KMS-11 (cell line): ENCODE data around the gene WSCD2.

Experiments
- H2AFZ ChIP-seq: fragments of 200-600 bp; sonication (generic); 2 replicates; pipeline ENCODE4 v1.6.1; 2016; ENCODE audit warnings: antibody characterized with exemption, mixed run types, low read depth
- H3K27ac ChIP-seq: fragments of 200-600 bp; sonication (generic); 2 replicates; pipeline ENCODE4 v1.6.1; 2016; ENCODE audit warnings: mild to moderate bottlenecking, mixed run types
- H3K27me3 ChIP-seq: fragments of 200-600 bp; sonication (generic); 2 replicates; pipeline ENCODE4 v1.6.1; 2017; ENCODE audit warnings: mild to moderate bottlenecking, low read depth, mixed run types, moderate library complexity; ENCODE audit not compliant: insufficient read depth
- H3K36me3 ChIP-seq: fragments of 200-600 bp; sonication (generic); 2 replicates; pipeline ENCODE4 v1.6.1; 2017; ENCODE audit warnings: mild to moderate bottlenecking, mixed run types; ENCODE audit not compliant: insufficient read depth
- H3K4me1 ChIP-seq: fragments of 200-600 bp; sonication (generic); 2 replicates; pipeline ENCODE4 v1.6.1; 2016; ENCODE audit warnings: mild to moderate bottlenecking, low read depth, mixed run types; ENCODE audit not compliant: poor library complexity, severe bottlenecking
- H3K4me2 ChIP-seq: fragments of 200-600 bp; sonication (generic); 2 replicates; pipeline ENCODE4 v1.7.0; 2016; ENCODE audit warnings: mild to moderate bottlenecking, mixed run types
- H3K4me3 ChIP-seq: fragments of 200-600 bp; sonication (generic); IDR thresholded peaks from 2 replicates; pipeline ENCODE4 v1.6.1; 2017; ENCODE audit warnings: low read depth, low read length, mixed read lengths; ENCODE audit not compliant: insufficient read depth
- H3K79me2 ChIP-seq: fragments of 200-600 bp; sonication (generic); 2 replicates; pipeline ENCODE4 v1.6.1; 2016; ENCODE audit warnings: low read depth, mixed run types; ENCODE audit not compliant: insufficient read depth
- H3K9ac ChIP-seq: fragments of 200-600 bp; sonication (generic); 2 replicates; pipeline ENCODE4 v1.6.1; 2016; ENCODE audit warnings: mild to moderate bottlenecking, mixed run types
- H4K20me1 ChIP-seq: fragments of 200-600 bp; sonication (generic); 2 replicates; pipeline ENCODE4 v1.6.1; 2016; ENCODE audit warnings: mild to moderate bottlenecking, mixed run types; ENCODE audit not compliant: insufficient read depth
- CTCF ChIP-seq: fragments of 200-600 bp; sonication (generic); conservative IDR thresholded peaks from 2 replicates; pipeline ENCODE4 v1.6.1; 2017; ENCODE audit warnings: low read depth, mild to moderate bottlenecking, antibody characterized with exemption, low read length, moderate library complexity, mixed read lengths

WSCD2 gene

GRCh38 chr12:108282160-108282559 lies 153.1 kb downstream of the WSCD2 start:
- Histone ChIP-seq H3K4me3 (no peak overlapping the region), H3K9ac (no peak overlapping the region), H3K36me3 (no peaks in the 10 kb centered on the region), H3K27ac (no peak overlapping the region), H4K20me1 (no peaks in the 10 kb centered on the region), H3K4me1 (no peaks in the 10 kb centered on the region), H3K4me2 (no peak overlapping the region), H2AFZ (no peak overlapping the region), H3K79me2 (no peaks in the 10 kb centered on the region), H3K27me3 (no peaks in the 10 kb centered on the region)
- TF ChIP-seq CTCF, result no peak

- no peaks in the 10 kb centered on the region for H4K20me1 ChIP-seq
- H3K27ac ChIP-seq, result no peak overlapping the region
- no peak overlapping the region for H3K4me3 ChIP-seq
- H3K79me2 ChIP-seq, result no peaks in the 10 kb centered on the region
- no peaks in the 10 kb centered on the region for H3K4me1 ChIP-seq
- no peak for TF ChIP-seq CTCF
- no peak overlapping the region for H3K4me2 ChIP-seq
- H2AFZ ChIP-seq, result no peak overlapping the region
- H3K27me3 ChIP-seq, result no peaks in the 10 kb centered on the region
- no peaks in the 10 kb centered on the region for H3K36me3 ChIP-seq
- H3K9ac ChIP-seq, result no peak overlapping the region
Observed at GRCh38 chr12:108282676-108283075, 153.6 kb downstream of the WSCD2 start.

- no peak overlapping the region for H2AFZ ChIP-seq
- H3K27ac ChIP-seq, result no peak overlapping the region
- H3K36me3 ChIP-seq, result no peaks in the 10 kb centered on the region
- no peak for TF ChIP-seq CTCF
- no peaks in the 10 kb centered on the region for H4K20me1 ChIP-seq
- H3K4me1 ChIP-seq, result no peaks in the 10 kb centered on the region
- H3K4me3 ChIP-seq, result no peak overlapping the region
- H3K79me2 ChIP-seq, result no peaks in the 10 kb centered on the region
- H3K4me2 ChIP-seq, result no peak overlapping the region
- H3K27me3 ChIP-seq, result no peaks in the 10 kb centered on the region
- no peak overlapping the region for H3K9ac ChIP-seq
Observed at GRCh38 chr12:108284163-108284562, 155.1 kb downstream of the WSCD2 start.

GRCh38 chr12:108285016-108285415 lies 155.9 kb downstream of the WSCD2 start:
- H3K27ac ChIP-seq, result no peak overlapping the region
- H3K4me1 ChIP-seq, result no peaks in the 10 kb centered on the region
- H3K4me2 ChIP-seq, result no peak overlapping the region
- no peaks in the 10 kb centered on the region for H3K79me2 ChIP-seq
- no peak overlapping the region for H3K4me3 ChIP-seq
- no peak overlapping the region for H3K9ac ChIP-seq
- no peaks in the 10 kb centered on the region for H4K20me1 ChIP-seq
- no peaks in the 10 kb centered on the region for H3K36me3 ChIP-seq
- H2AFZ ChIP-seq, result no peak overlapping the region
- TF ChIP-seq CTCF, result no peak
- no peaks in the 10 kb centered on the region for H3K27me3 ChIP-seq
